HG03103 (cell line): ENCODE data around the gene RERE.
"Not testable (repeated sequence)": the region's sequence is repeated elsewhere in the genome, so short reads cannot be mapped to it uniquely, and the experiment has no call there.

Source experiments
- ATAC-seq: cut with Tn5 transposase; IDR thresholded peaks from one replicate; pipeline ENCODE4 v1.9.1; 2021; ENCODE audit warnings: low read depth; ENCODE audit not compliant: unreplicated experiment

RERE gene

DNA sequence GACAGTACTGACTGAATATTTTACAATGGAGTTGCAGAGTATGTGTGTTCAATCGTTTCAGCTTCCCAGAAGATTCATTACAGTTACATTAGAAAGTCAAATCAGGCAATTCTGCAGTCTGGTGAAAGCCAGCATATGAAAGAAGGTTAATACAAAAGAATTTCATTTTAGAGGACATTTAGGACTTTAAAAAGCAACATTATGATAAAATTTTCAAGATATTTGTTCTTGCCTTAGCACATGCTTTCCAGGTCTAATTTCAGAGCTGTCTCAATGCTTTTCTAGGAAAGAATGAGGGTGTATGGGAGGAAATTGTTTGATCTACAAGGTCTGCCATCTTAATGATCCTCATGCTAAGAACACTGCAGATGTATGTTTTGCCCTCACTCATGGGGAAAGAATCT, 63.2 kb downstream of the RERE start:
- ATAC-seq: no peak

DNA sequence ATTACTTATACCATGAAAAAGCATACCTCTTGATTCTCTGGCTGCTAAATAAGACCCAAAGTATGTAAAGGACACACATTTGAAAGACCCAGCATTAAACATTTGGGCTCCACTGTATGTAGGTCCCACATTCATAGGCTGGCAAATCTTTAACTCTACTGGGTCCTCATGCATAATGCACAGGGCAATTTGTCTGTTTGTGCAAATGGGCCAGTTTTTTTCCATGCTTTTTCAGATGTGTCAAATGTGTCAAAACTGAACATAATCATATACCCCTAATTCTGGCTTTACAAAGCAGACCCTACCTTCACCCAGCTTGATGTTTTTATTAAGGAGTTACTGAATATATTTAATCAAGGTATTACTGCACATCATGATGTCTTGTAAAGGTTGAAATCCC, 63.7 kb downstream of the RERE start:
- ATAC-seq: no peak

DNA sequence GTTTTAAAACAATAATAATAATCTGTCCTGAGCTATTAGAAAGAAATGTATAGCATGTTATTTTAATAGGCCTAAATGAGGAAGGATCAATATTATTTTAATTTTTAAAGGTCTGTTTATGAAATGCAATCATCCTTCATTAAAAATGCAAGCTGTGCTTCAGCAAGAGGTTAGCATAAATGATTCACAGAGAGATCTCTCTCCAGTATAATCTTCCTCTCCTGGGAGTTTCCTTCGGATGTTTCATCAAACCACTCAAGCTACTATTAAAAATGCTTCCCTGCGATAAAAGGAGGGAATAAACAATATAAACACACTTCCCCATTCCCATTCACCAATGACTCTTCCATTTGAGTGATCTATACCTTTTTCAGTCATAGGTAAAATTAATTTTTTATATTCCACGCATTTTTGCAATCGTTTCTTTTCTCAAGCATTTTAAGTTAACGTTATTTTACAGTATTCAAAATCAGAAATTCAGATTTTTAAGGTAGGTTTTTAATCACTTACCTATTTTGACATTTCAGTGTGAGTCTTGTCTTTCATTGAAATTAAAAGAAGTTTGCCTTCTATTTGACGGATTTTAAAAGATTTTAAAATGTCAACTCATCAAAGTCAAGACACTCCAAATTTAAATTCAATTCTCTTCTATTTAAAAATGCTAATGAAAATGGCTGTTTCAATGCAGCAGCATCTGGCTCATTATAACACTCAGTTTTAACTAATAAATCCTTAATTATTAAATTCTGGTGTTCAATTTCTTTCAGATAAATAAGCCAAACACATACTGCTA, 64.3 kb downstream of the RERE start:
- ATAC-seq: no peak

DNA sequence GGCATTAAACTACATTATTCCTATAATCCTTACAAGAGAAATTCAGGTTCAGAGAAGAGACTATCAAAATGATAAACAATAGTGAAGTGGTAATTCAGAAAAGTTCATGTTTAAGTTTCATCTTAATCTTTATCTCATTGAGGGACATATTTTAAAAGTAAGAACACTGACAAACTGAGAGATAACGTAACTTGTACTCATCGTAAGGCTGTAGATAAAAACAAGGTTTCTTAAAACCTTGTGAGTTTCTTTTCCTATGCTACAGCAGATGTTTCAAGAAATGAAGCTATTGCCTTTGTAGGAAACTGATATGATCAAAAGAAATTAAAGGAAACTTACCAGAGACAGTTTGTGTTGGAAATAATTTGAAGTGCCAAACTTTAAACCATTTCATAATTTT, 65.0 kb downstream of the RERE start:
- no peak for ATAC-seq

DNA sequence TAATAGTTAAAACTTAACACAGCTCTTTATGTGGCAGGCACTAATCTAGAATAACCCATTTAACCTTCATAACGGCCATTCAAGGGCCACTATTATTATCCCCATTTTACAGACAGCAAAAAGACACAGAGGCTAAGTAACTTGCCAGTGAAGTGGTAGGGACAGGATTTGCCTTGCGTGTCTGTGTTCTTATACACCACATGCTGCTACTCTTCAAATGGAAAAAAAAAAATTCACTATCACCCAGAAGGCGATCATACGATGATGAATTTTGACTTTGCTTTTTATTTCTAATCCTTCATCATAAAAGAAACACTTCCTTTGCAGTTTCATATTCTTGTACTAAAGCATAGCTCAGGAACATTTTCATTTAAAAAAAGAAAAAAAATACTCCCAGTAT, 65.5 kb downstream of the RERE start:
- no peak for ATAC-seq

DNA sequence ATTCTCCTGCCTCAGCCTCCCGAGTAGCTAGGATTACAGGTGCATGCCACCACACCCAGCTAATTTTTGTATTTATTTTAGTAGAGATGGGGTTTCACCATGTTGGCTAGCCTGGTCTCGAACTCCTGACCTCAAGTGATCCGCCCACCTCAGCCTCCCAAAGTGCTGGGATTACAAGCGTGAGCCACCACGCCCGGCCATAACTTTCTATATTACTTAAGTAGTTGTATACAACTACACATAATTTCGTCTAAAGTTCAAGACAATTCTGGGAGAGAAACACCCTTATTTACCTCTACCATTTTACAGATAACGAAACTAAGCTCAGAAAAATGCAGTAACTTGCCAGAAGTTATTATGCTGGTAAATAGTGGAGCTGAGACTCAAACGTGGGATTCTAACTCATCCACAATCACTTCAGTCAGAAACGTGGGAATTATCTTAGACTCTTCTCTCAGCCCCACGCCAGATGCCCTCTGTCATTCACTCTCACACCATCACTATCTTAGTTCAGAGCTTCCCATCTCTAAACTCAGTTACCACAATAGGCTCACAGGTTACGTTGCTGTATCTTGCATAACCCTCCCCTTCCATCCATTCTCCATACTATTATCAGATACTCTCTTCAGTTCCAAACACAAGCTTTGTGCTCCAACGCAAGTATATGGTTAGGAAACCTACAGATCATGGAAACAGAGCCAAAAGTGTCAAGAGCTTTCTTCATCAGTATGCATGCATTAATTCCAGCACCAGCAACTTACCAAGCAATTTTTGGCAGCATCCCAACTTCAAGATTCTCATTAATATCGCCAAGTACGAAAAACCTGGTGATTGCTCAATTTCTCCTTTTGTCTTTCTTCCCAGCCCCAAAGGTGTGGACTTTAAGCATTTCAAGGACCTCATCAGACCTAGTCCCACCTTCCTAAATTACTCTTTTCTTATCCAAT, 69.3 kb downstream of the RERE start:
- ATAC-seq: no peak

DNA sequence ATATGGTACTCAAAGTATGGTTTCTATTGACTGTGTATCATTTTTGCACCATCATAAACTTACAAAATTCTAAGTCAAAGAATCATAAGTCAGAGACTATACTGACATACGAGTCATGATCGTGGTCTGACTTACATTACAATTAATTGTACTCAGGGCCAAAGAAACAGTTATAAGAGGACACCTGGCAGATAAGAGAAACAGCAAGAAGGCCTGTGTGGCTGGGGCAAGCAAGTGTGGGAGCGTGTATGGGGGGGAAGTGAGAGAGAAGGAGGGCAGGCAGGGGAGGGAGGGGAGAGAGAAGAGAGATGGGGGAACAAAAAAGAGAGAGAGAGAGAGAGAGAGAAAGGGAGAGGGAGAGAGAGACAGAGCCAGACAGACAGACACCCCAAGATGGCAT, 70.9 kb downstream of the RERE start:
- no peak for ATAC-seq

DNA sequence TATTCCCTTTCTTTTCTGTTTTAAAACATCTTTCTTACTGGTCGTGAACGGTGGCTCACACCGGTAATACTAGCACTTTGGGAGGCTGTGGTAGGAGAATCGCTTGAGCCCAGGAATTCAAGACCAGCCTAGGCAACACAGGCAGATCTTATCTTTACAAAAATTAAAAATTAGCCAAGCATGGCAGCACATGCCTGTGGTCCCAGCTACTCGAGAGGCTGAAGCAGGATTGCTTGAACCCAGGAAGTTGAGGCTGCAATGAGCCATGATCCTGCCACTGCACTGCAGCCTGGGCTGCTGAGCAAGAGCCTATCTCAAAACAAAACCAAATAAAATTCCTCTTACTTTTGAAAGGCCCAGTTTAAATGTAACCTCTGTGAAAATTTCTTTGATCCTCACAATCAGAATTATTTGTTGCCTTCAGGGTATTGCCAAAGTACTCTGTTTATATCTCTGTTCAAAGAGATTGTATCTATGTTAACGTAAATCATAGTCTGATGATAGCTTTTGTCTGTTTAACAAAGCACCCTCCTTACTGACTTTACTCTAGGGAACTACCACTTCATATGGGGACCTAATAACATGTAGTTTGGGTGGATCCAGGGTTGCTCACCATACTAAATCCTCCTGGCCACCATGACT, 71.6 kb downstream of the RERE start:
- no peak for ATAC-seq

DNA sequence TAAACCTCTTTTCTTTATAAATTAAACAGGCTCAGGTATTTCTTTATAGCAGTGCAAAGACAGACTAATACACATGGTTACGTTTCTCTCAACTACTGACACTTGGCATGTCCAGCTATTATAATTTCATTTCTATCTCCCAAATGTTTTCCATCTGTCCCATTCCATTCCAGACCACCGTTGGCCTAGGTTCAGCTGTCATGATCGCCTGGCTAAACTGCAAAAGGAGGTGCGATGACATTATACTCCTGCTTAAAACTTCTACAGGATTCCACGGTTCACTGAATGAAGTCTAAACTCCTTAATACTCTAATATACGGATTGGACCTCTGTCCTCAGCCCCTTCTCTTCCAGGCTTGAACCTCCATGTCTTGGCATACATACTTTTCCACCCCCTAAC, 72.1 kb downstream of the RERE start:
- no peak for ATAC-seq

DNA sequence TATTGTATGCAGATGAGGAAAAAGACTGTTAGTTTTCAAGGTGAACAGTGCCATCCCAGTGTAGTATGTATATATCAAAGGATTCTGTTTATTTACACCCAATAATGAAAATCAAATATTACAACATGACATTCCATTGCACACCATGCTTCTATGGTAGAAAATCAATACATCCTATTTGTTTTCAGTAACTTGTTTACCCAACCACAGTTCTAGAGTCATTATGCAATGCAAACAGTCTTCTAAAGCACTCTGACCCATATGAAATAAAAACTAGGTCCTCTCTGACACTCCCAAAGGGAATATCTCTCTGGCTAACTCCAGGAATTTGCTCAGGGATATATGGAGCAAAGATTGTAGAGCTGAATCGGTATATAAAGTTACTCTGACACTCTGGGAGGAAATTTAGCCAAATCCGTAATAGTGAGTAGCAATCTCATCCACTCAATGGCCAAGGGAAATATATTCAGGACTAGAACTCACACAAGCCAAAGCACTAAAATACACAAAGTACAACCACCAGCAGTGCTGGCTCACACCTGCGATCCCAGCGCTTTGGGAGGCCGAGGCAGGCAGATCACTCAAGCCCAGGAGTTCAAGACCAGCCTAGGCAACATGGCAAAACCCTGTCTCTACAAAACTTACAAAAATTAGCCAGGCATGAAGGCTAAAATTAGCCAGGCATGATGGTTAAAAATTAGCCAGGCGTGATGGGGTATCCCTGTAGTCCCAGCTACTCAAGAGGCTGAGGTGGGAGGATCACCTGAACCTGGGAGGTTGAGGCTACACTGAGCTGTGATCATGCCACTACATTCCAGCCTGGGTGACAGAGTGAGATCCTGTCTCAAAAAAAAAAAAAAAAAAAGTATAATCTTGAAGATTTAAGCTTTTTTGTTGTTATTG, 75.2 kb downstream of the RERE start:
- ATAC-seq: no peak

DNA sequence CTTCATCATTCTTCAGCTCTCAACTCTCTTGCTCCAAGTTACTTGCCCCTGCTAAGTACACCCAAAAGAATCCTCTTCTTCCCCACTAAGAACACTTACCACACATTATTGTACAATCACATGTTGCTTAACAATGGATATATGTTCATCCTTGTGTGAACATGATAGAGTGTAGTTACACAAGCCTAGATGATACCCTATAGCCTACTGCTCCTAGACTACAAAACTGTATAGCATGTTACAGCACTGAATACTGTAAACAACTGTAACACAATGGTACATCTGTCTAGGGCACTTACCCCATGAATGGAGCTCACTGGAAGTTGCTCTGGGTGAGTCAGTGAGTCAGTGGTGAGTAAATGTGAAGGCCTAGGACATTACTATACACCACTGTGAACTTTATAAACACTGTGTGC, 77.4 kb downstream of the RERE start:
- ATAC-seq: no peak

DNA sequence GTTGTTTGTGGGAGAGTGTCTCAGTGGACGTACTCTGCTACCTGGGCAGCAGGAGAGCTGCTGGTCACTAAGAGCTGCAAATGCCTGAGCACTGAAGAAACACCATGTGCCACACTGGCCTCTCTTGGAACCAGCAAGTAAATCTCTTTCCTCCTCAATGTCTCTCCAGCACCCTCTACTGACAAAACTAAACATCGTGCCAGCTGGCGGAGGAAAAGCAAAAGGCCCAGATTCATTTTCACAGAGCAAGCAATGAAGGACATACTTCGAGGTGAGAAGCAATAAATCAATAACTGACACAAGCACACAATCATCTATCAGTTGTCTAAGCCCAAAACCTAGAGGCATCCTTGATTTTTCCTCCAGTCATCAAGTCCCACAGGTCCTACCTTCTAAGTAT, 78.1 kb downstream of the RERE start:
- ATAC-seq: no peak

DNA sequence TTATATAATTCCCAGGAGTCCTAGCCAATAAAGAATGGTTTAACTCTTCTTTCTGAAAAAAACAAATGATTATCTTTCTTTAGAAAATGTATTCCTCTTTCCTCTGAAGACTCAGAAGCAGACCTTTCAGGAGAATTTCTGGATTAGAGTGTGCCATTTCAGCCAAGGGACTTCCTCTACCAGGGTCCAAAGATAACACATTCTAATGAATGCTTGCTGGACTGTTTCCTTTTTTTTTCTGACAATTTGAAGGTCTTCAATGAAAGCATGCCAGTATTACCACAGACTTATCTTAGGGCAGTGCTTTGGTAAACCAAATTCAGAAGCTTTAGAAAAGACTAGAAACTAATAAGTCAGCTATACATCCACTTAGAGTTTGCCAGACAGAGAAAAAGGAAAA, 80.5 kb downstream of the RERE start:
- no peak for ATAC-seq

DNA sequence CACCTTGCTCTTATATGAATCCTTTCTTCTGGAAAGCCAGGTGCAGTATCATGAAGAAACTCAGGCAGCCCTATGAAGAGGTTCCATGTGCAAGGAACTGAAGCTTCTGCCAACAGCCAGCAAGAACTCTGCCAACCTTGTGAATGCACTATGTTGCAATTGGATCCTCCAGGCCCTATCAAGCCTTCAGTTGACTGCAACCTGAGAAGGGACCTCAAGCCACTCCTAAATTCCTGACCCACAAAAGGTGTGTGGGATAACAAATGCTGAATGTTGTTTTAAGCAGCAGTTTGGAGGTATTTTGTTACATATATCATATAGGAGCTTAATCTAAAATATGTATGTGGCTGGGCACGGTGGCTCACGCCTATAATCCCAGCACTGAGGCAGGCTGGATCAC, 84.0 kb downstream of the RERE start:
- no peak for ATAC-seq

DNA sequence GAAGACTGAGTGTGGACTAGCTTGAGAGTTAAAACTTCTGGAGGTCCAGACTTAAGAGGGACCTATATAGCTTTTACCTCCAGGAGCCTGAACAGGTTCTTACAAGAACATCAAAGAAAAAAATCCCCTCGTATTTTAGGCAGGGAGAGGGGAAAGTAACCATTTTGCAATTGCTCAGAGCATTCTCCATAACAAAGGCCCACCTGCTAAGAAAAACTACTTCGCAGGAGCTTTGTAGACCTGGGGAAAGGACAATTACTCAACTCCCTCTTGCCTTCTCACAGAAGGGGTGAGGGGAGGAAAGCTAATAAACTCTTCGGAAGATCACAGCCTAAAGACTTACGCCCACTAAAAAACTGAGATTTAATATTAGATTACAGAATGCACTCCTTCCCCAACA, 86.3 kb downstream of the RERE start:
- ATAC-seq: no peak

DNA sequence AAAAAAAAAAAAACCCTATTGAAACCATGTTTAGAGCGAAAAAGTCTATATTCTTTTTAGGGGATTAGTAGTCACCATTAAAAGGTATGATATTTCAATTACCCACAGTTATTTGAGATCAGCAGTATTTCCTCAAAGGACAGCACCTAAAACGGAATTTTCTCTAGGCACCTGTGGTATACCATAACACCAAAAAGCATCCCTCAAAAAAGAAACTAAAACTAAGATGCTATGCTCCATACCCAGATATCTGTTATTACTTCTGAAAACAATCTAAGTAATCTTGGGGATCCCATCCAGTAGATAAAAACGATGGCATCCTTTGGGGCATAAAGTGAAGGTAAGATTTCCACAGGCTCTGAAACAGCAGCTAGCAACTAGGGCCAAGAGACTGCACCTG, 89.0 kb downstream of the RERE start:
- no peak for ATAC-seq

DNA sequence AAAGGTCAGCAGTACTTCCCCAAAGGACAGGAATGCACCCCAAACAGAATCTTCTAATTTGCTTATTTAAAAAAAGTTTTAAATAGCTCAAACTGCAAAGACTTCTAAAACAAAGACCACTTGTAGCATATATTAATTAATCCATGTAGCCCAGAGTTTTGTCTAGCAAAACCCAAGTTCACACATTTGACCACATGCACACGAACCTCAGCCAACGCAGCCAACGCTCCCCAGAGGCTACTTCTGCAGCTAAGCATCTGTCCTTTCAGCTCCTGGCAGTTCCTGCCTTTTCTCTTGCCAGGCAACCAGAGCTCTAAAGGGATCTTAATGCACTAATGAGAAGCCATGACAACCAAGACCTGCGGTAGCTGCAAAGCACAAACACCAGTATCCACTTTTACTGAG, 89.6 kb downstream of the RERE start:
- no peak for ATAC-seq

DNA sequence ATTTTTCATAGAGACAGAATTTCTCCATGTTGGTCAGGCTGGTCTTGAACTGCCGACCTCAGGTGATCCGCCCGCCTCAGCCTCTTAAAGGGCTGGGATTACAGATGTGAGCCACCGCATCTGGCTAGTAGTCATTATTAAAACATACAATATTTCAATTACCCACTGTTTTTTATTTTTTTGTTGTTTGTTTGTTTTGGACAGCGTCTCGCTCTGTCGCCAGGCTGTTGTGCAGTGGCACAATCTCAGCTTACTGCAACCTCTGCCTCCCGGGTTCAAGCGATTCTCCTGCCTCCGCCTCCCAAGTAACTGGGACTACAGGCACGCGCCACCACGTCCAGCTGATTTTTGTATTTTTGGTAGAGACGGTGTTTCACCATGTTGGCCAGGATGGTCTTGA, 90.1 kb downstream of the RERE start:
- not testable (repeated sequence) for ATAC-seq

DNA sequence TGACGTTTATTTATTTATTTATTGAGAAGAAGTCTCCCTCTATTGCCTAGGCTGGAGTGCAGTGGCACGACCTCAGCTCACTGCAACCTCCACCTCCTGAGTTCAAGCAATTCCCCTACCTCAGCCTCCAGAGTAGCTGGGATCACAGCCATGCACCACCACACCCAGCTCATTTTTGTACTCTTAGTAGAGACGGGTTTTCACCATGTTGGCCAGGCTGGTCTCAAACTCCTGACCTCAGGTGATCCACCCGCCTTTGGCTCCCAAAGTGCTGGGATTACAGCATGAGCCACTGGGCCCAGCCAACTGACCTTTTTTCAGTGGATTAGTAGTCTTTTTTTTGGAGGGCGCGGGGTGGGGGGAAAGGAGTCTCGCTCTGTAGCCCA, 90.6 kb downstream of the RERE start:
- ATAC-seq: not testable (repeated sequence)

DNA sequence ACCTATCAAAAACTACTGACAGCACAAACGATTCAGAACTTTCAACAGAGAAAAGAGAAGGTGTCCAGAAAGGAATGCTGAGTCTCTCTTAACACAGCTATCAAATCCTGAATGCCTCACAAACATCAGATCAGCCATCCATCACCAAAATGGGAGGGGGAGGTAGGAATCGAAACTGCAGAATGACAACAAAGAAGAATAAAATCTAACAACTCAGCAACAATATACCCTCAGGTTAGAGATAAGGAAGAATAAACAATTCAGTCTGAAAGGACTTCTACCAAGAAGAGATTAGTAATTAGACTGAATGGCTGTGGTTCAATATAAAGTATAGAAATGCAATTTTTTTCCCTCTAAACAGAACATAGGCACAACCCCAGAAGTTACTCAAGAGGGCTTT, 94.4 kb downstream of the RERE start:
- ATAC-seq: no peak
